ENCODE measurements around the gene HDGFL1.

Gene HDGFL1

DNA sequence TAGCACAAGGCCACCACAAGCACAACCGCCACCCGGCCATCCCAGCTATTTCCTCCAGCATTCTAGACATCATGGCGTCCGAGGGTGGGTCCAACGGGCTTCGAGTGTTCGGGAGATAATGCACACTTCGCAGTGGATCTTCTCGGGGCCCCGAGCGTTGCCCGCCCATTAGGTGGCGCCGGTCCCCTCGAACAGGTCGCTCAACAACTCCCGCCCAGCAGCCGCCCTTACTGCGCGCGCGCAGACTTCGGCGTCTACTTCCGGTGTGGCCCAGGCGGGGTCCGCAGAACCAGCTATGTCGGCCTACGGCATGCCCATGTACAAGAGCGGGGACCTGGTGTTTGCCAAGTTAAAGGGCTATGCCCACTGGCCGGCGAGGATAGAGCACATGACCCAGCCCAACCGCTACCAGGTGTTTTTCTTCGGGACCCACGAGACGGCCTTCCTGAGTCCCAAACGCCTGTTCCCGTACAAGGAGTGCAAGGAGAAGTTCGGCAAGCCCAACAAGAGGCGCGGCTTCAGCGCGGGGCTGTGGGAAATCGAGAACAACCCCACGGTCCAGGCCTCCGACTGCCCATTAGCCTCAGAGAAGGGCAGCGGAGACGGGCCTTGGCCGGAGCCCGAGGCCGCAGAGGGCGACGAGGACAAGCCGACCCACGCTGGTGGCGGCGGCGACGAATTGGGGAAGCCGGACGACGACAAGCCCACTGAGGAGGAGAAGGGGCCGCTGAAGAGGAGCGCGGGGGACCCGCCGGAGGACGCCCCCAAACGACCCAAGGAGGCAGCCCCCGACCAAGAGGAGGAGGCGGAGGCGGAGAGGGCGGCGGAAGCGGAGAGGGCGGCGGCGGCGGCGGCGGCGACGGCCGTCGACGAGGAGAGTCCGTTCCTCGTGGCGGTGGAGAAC is at the start of gene HDGFL1:
Gene HDGFL1 (plus strand): TSS at position 286 of the 904 bp plus-strand sequence. CDS start 10 bp downstream, at position 296.
- no peak within 1 kb of the TSS for H3K27ac ChIP-seq
- TF ChIP-seq, protein P1, sequence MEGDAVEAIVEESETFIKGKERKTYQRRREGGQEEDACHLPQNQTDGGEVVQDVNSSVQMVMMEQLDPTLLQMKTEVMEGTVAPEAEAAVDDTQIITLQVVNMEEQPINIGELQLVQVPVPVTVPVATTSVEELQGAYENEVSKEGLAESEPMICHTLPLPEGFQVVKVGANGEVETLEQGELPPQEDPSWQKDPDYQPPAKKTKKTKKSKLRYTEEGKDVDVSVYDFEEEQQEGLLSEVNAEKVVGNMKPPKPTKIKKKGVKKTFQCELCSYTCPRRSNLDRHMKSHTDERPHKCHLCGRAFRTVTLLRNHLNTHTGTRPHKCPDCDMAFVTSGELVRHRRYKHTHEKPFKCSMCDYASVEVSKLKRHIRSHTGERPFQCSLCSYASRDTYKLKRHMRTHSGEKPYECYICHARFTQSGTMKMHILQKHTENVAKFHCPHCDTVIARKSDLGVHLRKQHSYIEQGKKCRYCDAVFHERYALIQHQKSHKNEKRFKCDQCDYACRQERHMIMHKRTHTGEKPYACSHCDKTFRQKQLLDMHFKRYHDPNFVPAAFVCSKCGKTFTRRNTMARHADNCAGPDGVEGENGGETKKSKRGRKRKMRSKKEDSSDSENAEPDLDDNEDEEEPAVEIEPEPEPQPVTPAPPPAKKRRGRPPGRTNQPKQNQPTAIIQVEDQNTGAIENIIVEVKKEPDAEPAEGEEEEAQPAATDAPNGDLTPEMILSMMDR (conservative IDR thresholded peaks at IDR 0.05) = no peak
- no peak for TF ChIP-seq ZFX (IDR thresholded peaks at IDR 0.05)

- TF ChIP-seq, protein P1 (conservative IDR thresholded peaks at IDR 0.05) = no peak
- no peak for TF ChIP-seq ZFX (IDR thresholded peaks at IDR 0.05)
- peak overlapping the region; percentile 76; the same call in 1 of the 2 replicates for H3K27ac ChIP-seq
Measured at GRCh38 chr6:22521035-22521434, 48.3 kb upstream of the HDGFL1 start.

- H3K27ac ChIP-seq = no peak overlapping the region
- TF ChIP-seq, protein P1 (conservative IDR thresholded peaks at IDR 0.05) = no peak
- TF ChIP-seq ZFX (IDR thresholded peaks at IDR 0.05) = no peak
Measured at GRCh38 chr6:22526736-22527135, 42.6 kb upstream of the HDGFL1 start.

DNA sequence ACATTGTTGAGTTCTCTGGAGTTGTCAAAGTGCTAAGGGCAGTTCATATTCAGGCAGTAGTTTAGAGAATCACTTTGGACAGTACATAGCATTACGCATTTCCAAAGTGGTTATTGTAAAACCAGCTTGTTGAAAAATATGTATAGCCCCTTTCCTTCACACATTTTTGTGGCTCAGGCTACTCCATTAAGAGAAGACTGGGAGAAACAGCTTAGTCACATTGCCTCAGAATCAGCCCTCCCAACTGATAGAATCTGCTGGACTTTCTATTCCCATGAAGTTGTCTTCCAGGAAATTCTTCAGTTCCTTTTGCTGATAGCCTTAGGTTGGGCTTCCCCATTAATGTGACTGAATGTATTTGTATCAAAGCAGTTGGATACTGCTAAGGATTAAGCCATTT is 39.5 kb upstream of the HDGFL1 start:
- TF ChIP-seq, protein P1 (conservative IDR thresholded peaks at IDR 0.05) = no peak
- no peak for TF ChIP-seq ZFX (IDR thresholded peaks at IDR 0.05)
- no peak overlapping the region for H3K27ac ChIP-seq

DNA sequence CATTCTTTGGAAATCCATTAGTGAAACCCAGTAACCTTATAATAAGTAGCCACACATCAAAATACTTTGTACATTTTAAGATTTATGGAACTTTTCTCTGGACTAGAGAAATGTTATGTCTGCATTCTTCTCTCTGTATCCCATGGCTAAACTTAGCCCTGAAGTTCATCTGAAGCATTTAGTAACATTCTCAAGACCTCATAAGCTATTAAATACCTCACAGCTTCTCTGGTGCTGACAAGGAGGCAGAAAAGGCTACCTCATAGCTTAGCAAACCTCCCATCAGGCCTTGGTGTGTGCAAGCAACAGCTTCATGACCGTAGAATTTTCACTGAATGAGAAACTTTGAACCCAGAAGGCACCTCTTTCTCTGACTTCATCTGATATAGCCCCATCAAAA is 38.9 kb upstream of the HDGFL1 start:
- TF ChIP-seq ZFX (IDR thresholded peaks at IDR 0.05) = no peak
- TF ChIP-seq, protein P1 (conservative IDR thresholded peaks at IDR 0.05) = no peak
- H3K27ac ChIP-seq = no peak overlapping the region

DNA sequence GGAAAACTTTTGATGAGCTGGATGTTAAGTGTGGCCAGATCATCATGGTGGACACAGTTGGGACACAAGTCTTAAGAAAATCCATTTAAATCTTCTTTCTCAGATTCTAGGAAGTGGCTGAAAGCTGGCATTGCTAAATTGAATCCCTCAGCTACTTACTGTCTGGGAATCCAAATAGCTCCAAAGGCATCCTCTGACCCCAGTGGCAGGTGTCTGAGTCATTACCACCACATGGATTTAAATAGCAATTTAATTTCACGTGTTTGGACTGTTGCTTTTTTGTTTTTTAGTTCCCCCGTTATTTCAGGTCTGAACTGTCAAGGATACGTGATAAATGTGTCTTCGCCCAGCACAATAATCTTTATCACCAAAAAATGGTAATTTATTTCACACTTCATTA is 33.2 kb upstream of the HDGFL1 start:
- no peak overlapping the region for H3K27ac ChIP-seq
- TF ChIP-seq ZFX (IDR thresholded peaks at IDR 0.05) = no peak
- TF ChIP-seq, protein P1 (conservative IDR thresholded peaks at IDR 0.05) = no peak

GRCh38 chr6:22544476-22544875 is 24.9 kb upstream of the HDGFL1 start:
- no peak for TF ChIP-seq ZFX (IDR thresholded peaks at IDR 0.05)
- TF ChIP-seq, protein P1 (conservative IDR thresholded peaks at IDR 0.05) = no peak
- no peak overlapping the region for H3K27ac ChIP-seq

Measured in C4-2B (cell line).